Measurements from ENCODE around the gene PLCH2.

The PLCH2 gene

DNA sequence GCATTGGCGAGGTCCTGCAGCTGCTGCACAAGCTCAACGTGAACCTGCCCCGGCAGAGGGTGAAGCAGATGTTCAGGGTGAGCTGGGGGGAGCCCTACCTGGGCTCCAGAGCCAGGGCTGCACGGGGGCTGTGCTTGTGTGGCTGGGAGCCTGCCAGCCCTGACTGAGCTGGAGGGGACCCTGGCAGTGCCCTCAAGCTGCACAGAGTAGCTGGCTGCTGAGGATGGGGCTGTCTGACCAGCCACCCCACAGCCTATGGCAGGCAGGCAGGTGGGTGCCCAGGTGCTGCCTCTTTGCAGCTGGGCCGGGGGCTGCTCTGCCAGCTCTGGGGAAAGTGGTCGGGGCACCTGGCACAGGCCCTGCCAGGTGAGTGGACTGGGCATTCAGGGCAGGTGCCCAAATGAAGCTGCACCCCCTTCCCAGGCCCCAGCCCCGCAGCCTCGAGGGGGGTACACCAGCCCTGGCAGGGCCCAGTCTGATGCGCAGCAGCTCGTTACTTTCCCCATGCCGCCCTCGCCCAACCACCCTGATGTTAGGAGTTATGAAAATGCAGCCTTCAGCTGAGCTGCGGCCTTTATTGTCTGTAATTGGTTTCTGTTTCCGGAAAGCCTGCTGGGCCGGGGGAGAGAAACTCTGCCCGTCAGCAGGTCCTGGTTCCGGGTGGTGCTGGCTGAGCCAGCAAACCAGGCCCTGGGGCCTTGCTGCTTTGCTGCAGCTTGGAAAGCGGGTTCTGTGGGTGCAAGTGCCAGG is 4.3 kb downstream of the PLCH2 start:
- DNase-seq = no peak

DNA sequence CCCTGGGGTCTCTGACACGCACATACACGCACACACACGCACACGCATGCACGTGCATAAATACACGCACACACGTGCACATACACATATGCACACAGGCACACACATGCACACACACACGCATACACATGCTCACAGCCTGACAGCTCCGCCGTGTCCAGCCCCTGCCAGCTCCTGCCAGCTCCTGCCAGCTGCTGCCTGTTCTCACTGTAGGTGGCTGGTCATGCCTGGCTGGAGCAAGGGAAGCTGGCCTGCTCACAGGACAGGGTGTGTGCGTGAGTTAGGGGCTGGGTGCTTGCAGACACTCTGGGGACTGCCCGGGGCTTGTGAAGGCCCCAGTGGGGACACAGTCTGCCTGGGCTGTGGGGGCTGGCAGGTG is 4.9 kb downstream of the PLCH2 start:
- no peak for DNase-seq

DNA sequence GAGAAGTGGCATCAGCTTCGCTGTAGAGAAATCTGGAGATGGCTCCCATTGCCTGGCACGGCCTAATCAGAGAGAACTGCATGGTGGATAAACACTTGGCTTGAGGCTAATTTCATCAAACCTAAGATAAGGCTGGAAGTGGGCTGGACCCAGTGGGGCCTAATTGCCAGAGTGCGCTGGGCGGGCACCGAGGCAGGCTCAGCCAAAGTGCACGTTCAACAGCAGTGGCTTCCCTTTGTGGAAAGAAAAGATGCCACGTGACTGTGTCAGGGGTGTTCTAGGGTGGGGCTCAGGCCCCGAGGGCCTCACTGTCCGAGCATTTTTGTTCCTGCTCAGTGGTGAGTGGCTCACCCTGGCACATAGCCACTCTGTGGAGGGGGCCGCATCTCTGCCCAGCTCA is 5.8 kb downstream of the PLCH2 start:
- no peak for DNase-seq

DNA sequence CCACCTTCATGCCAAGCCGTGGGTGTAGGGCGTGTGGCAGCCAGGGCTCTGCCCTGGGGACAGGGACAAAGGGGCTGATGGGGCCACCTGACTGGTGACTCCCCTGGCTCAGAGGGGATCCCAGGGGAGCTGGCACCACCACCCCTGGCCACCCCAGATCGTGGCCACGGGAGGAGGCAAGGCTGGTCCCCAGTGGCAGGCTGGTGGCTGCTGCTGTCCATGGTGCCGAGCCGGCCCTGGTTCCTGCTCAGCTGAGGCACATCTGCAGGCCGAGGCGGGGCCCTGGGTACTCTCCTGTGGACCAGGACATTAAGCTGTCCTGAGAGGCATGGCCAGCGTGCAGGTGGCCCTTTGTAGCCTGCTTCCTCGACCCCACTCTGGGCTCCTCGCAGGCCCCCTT is 6.5 kb downstream of the PLCH2 start:
- DNase-seq = no peak

DNA sequence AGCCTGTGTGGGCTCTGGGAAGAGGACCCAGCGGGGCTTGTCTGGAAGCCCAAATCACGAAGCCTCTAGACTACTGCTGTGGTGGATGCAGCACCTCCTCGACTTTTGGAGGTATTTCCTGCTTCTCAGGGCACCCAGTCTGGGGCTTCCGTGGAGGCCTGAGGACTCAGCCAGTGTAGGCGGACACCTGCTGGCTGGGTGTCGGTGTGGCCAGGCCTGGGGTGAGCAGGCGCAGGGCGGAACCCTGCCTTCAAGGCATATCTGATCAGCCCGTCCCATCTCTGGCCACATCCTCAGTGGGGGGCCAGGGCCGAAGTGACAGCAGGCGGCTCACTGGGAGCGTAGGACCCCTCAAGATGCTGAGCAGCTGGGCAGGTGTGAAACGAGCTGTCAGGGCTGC is 6.9 kb downstream of the PLCH2 start:
- DNase-seq = no peak

DNA sequence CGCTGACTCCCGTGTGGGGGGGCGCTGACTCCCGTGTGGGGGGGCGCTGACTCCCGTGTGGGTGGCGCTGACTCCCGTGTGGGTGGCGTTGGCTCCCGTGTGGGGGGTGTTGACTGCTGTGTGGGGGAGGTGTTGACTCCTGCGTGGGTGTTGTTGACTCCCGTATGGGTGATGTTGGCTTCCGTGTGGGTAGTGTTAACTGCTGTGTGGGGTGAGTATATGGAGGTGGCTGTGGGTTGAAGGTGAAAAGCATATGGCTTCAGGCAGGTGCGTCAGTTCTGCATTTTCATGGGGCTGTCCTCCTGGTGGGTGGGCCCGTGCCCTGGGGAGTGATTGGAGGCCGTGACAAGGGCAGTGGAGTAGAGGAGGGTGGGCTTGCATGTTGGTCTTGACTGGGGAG is 7.9 kb downstream of the PLCH2 start:
- no peak for DNase-seq

DNA sequence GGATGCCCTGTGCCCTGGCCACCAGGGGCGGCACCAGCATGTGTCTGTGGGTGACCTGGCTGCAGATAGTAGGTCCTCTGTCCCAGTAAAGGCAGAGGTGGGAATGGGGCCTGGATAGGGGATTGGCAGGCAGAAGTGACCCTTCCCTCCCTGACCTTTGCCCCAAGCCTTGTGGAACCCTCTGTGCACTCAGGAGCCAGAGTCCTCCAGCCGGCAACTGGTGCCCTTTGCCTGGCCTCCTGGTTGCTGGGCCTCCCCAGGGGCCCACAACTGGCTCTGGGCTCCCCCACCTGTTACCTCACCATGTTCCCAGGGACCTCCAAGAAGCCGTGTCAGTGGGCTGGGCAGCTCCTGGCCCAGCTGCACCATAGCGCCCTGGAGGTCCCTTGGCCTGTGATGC is 10.0 kb downstream of the PLCH2 start:
- no peak for DNase-seq

DNA sequence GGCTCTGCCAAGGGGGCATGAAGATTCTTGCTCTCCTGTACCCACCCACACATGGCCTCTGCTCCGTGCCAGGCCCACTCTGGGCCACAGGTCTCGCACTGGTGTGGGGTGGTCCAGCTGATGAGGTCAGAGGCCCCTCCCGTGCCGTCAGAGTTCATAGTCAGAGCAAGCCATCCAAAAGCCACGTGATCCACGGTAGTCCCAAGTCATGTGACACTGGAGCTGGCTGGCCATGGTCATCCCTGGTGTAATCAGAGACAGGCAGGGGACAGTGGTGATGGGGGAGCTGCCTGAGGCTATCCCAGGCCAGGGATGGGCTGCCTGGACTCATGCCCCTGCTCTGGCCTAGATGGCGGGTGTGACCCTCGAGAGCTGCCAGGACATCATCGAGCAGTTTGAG is 10.5 kb downstream of the PLCH2 start:
- DNase-seq = no peak

DNA sequence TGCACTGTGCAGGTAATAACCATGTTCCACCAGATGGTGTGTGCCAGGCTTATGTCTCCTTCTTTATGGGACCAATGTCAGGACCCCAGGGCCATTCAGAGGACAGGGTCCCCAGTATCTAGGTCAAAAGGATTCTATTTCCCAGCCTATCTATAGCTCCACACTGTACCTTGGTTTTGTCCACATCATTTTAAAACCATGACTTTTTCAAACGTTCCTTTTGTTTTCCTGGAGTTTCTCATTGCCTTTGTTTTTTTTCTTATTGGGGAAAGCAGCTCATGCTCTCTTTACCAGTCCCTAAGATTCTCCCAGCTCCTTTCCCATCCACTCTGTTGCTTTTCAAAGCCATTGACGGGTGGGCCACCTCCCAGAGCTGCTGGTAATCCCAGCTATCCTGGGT is 12.6 kb downstream of the PLCH2 start:
- DNase-seq = no peak

DNA sequence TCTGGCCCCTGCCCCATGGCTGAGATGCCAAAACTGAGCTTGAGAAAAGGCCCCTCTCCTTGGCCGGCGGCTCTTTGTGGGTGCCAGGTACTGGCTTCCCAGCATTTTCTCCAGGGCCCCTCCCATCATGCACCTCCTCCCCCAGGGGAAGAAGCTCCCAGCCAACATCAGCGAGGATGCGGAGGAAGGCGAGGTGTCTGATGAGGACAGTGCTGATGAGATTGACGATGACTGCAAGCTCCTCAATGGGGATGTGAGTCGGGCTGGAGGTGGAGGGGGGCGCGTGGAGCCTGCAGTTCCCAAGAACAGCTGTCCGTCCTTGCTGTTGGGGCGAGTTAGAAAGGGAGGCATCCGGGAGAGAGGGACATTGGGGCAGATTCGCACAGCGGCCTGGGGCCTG is 13.5 kb downstream of the PLCH2 start:
- no peak for DNase-seq

DNA sequence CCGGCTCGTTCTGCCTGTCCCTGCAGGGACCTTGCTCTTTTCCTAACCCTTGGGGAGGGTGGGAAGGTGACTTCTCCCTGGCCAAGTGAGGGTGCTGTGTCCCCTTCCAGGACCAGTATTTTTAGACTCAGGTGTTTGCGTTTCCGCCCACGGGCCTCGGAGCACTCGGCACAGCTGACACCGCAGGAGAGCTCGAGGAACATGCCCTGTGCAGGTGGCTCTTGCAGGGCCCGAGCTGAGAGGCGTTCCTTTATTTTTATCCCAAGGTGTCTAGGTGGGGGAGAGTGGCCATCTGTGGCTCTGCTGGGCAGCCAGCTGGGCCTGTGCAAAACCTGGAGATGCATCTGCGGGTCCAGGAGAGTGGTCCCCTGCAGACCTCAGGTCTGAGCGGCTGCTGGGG is 16.0 kb downstream of the PLCH2 start:
- DNase-seq = no peak

DNA sequence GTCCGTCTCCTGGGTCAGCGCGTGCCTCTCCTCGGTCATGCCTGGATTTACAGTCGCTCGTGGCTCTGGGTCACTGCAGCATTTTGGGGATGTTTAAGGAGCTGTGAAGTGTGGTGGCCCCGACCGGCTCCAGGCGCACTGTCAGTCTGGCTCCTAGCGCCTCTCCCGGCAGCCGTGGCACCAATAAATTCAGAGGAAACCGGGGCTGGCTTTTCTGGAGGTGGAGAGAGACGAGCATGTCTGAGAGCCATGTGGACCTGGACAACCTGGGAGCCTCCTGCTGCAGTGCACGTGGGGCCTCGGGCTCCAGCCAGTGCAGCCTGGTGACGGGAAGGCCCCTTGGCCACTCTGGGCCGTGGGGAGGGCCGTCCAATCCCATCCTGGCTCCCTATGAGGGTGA is 17.1 kb downstream of the PLCH2 start:
- no peak for DNase-seq

DNA sequence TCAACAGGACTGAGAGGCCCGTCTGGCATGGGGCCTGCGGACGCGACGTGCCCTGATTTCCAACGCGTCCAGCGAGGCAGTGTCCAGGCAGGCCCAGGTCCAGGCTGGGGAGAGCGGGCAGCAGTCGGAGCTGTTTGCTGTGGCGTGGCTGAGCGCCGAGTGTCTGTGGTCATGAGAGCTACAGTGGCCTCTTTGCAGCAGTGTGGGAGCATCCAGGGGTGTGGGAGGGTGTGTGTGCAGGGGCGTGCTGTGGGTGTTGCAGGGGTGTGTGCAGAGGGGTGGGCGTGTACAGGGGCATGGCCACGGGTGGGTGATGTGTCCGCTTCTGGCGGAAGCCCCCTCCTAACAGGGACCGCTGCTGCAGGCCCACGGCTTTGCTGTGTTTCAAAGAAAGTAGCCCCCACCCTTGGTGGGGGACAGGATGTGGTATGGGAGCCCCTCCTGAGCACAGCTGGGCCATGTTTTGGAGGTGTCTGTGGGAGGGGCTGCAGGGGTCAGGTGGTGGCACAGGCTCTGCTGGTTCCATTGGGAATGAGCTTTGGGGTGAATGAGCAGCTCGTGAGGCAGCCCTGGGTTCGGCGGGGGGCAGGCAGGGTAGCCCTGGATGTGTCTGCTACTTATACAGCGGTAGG is 17.7 kb downstream of the PLCH2 start:
- no peak for DNase-seq

DNA sequence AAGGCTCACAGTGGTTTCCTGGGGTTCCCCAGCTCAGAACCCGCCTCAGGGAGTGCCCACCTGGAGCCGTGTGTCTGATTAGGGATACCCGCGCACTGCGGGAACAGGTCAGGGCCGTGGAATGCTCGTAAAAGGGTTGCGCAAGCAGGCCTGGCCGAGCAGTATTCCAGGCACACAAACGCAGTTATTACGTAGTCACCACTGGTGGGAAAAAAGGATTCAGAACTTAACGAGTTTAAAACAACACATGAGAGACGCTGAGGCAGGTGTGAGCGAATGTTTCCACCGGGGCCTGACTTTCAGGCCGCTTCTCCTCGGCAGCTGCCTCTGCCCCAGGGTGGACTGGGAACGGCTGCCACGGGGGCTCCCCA is 18.2 kb downstream of the PLCH2 start:
- DNase-seq = no peak

DNA sequence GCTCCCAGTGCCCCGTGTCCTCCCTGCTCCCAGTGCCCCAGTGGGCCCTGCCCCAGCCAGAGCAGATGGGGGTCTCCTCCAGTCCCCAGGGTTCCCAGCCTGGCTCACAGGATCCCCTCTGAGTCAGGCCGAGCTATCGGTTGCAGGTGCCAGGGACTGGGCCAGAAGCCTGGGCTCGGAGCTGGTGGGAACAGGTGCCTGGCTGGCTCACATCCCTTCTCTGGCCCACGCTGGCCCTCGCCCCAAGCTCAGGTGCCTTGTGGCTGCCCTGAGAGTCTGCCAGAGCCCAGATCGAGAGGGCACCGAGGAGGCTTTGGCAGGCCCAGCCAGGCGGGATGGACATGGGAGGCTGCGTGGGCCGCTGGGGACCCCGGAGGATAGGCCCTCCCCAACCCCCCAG is 18.9 kb downstream of the PLCH2 start:
- DNase-seq = no peak

DNA sequence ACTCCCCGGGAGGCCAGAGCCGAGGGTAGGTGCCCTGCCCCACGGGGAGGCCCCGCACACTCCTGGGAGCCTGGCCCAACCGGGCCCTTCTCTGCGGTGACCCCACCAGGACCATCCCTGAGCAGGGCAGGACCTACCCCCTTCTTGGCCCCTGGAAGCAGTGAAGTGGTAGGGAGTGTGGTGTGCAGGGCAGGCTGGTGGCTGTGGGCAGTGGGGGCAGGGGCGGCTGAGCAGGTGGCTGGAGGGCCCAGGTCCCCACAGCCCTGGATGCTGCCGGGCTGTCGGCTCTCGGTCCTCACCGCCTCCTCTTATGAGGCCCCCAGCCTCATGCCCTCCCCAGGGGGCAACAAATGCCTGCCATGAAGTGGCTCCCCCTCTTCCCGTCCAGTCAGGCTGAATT is 19.5 kb downstream of the PLCH2 start:
- no peak for DNase-seq

DNA sequence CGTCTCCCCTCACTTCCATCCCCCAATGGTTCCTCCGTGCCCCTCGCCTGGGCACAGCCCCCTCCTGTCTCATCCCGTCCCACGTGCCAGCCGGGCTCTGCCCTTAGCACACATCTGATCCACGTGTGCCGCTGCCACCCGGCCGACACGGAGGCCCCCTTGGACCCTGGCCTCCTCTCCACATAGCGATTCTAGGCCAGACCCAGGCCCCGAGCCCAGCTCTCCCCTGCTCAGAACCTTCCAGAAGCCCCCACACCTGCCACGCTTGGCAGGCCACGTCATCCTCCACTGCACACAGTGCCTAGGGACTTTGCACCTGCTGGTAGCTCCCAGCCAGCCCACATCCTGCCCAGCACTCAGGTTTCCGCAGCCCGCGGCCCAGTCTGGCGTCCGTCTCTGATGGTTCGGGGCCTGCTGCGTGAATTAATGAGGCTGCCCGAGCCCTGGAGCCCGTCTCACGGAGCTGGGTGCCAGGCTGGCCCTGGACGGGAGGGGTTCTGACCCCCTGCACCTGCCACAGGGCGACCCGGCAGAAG is 20.1 kb downstream of the PLCH2 start:
- DNase-seq = no peak

DNA sequence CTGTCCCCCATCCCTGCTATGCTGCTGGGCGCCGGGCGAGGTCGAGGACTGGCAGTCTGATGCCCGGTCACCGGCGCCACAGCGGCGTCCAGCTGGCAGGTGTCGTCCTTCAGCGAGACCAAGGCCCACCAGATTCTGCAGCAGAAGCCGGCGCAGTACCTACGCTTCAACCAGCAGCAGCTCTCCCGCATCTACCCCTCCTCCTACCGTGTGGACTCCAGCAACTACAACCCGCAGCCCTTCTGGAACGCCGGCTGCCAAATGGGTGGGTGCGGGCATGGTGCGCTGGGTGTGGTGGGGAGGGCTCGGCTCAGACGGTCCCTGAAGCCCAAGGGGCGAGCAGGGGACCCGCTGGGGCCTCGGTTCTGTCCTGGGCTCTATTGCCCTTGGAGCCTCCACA is 20.7 kb downstream of the PLCH2 start:
- DNase-seq = no peak

DNA sequence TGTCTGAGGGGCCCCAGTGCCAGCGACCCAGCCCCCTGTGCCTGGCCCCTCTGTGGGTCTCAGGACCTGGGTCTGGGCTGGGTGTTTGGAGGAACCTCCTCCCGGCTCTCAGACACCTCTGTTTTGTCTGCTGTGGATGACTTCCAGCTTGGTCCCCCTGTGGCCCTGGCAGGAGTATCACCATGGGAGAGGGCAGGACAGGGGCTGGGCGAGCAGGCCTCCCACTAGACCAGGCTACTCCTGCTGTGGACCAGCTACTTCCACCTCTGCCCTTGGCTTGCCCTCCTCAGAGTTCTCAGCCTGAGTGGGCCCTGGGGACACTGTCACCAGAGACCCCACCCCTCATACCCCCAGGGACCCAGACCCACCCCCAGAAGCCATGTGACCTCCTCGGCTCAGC is 21.8 kb downstream of the PLCH2 start:
- no peak for DNase-seq

DNA sequence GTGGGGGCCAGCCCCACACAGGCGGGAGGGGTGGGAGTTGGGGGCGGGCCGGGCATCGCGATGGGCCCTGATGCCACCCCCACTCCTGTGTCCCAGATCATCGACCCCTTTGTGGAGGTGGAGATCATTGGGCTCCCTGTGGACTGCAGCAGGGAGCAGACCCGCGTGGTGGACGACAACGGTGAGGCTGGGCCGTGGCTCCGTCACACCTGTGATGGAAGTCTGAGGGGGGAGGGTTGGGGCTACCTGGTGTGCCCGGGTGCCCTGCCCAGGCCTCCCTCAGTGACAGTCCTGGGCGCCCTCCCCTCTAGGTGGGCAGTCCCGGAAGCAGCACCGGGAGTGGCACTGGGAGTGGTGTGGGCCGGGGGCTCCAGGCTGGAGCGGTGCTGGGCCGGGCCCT is 22.6 kb downstream of the PLCH2 start:
- no peak for DNase-seq

DNA sequence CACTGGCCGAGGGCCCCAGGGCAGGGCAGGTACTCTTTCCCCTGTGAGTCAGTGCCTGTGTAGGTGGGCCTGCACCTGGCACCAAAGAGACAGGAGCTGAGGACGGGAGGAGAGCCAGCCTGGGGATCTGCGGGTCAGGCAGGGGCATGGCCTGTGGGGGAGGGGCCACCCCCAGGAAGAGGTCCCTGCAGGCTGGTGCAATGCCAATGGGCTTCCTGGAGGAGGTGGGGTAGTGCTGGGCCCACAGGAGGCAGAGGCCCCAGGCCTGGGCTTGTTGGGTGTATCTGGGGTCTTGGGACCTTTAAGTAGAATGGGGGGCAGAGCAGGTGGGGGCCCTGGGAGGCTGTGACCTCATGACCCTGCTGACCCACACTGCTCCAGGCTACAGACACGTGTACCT is 23.2 kb downstream of the PLCH2 start:
- no peak for DNase-seq

DNA sequence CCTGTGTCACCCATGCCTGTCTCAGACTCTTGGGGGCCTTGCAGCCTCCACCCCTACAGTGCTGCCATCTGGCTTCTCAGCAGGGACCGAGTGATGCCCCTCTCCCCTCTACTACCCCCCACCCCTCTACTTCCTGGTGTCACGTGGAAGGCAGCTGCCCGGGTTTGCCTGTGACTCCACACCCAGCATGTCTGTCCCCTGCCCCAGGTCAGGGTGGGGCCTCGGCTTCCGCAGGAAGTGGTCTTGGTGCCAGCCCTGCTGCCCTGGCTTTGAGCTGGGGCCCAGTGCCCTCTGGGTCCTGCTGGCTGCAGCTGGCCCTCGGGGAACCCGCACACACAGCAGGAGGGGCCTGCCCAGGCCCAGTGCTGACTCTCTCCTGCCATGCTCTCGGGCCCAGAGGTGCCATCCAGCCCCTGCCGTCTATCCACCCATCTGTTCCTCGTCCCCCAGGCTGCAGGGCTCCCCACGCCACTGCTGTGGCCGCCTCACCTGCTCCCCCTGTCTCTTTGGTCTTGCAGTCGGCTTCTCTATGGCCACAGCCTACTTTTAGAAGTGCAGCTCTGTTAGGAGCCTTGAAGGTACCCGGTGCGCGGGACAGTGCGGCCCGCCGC is 24.0 kb downstream of the PLCH2 start:
- DNase-seq = no peak

DNA sequence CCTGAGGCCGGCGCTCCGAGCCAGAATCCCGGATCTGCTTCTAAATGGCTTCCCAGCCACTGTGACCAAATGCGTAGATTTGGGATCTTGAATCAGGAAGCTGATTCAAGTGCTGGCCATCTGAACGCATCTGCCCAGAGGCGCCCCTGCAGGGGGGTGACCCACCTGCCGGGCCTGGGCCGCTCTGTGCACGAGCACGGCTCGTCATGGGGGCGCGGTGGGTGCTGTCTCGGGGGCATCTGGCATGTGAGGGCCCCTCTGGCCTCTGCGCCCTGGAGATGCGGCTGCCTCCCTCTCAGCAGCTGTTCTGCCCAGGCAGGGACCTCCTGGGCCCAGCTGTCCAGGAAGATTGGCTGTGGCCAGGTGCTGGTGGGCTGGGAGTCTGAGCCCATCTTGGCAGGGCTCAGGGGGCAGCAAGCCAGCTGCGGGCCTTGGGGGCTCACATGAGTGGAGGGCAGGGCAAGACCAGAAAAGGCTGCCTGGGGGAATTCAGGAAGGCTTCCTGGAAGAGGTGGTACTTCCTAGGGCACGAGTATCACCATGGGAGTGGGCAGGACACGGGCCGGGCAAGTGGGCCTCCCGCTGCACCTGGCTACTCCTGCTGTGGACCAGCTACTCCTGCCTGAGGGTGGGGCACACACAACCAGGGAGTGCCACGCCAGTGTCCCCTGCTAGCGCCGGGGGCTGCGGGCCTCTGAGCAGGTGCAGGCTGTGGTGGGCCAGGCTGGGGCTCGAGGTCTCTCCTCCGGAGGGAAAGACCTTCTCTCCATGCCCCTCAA is 25.1 kb downstream of the PLCH2 start:
- no peak for DNase-seq

DNA sequence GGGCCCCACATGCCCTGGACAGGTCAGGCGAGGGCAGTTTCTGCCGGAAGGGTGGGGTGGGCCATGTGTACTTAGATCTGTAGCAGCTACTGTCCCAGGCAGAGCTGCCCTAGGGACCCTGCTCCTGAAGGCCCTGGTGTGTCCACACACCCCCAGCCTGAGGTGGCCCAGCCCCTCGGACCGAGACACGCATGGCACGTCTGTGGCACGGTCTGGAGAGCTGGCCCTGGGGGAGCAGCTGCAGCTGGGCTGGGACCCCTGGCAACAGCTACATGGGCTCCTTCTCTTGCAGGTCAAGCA is 25.7 kb downstream of the PLCH2 start:
- no peak for DNase-seq

Data from stimulated activated CD4-positive, alpha-beta T cell treated with anti-CD3 and anti-CD28 coated beads, Interleukin-4, amount 100 ng/mL, for 4 hours (primary cell).